WTC11 (cell line): ENCODE data around the gene RYR3. TPM values are rescaled to one million over a fixed set of nuclear protein-coding genes. Genes with fewer than 3 reads are reported as not detected.
A peak's percentile ranks its signal among the peaks of the same experiment; 100 is the strongest.

Experiments
- ATAC-seq: fragments of 200-7000 bp; cut with Tn5 transposase; 2 replicates; pipeline ENCODE4 v1.10.0; 2021; ENCODE audit warnings: mild to moderate bottlenecking, moderate library complexity
- CTCF ChIA-PET: fragments of 300-600 bp; sonication (Branson Sonifier 250); formaldehyde crosslinking; loops from one replicate; lab custom pipeline; 2021; ENCODE audit warnings: antibody characterized with exemption; lab: Charles Lee
- POLR2A ChIA-PET: fragments of 350-600 bp; sonication (Branson Sonifier 250); formaldehyde crosslinking; loops from one replicate; lab custom pipeline; 2021; ENCODE audit warnings: antibody characterized with exemption; lab: Charles Lee
- DNase-seq: peaks from one replicate; pipeline ENCODE4 v3.0.0; 2021; ENCODE audit warnings: low spot score
- H3K27ac Mint-ChIP-seq: 2 replicates; pipeline ENCODE4 v1.8.0; 2021; ENCODE audit warnings: mixed read lengths
- H3K27me3 Mint-ChIP-seq: 2 replicates; pipeline ENCODE4 v1.8.0; 2021; ENCODE audit warnings: low read depth, mild to moderate bottlenecking, moderate library complexity, mixed read lengths
- H3K36me3 Mint-ChIP-seq: 2 replicates; pipeline ENCODE4 v1.8.0; 2021; ENCODE audit warnings: mixed read lengths
- H3K4me1 Mint-ChIP-seq: 2 replicates; pipeline ENCODE4 v1.8.0; 2022; ENCODE audit warnings: mixed read lengths
- H3K4me3 Mint-ChIP-seq: 2 replicates; pipeline ENCODE4 v1.8.0; 2021; ENCODE audit warnings: mild to moderate bottlenecking, moderate library complexity, mixed read lengths
- H3K9me3 Mint-ChIP-seq: 2 replicates; pipeline ENCODE4 v1.8.0; 2021; ENCODE audit warnings: mixed read lengths
- AR ChIP-seq: fragments of 250-450 bp; sonication (Bioruptor Pico); IDR thresholded peaks from 2 replicates; pipeline ENCODE4 v1.9.0; 2021; ENCODE audit warnings: mild to moderate bottlenecking
- CREB1 ChIP-seq: sonication (generic); formaldehyde crosslinking; IDR thresholded peaks from 2 replicates; pipeline ENCODE4 v1.8.0; 2023; ENCODE audit warnings: mild to moderate bottlenecking, missing genetic modification reagents
- CTCF ChIP-seq: fragments of 200-600 bp; IDR thresholded peaks from 2 replicates; pipeline ENCODE4 v1.8.0; 2022; ENCODE audit warnings: antibody characterized with exemption
- ELF4 ChIP-seq: sonication (generic); formaldehyde crosslinking; IDR thresholded peaks from 2 replicates; pipeline ENCODE4 v1.8.1; 2022; ENCODE audit warnings: low read depth, mild to moderate bottlenecking, moderate library complexity, missing genetic modification reagents
- ERG ChIP-seq: fragments of 250-450 bp; sonication (Bioruptor Pico); IDR thresholded peaks from 2 replicates; pipeline ENCODE4 v1.8.0; 2021; ENCODE audit warnings: mild to moderate bottlenecking
- FOXP1 ChIP-seq: sonication (generic); formaldehyde crosslinking; IDR thresholded peaks from 2 replicates; pipeline ENCODE4 v1.8.0; 2022; ENCODE audit warnings: missing genetic modification reagents, mild to moderate bottlenecking, moderate library complexity, borderline replicate concordance
- IRF2 ChIP-seq: sonication (generic); formaldehyde crosslinking; IDR thresholded peaks from 2 replicates; pipeline ENCODE4 v1.8.0; 2022; ENCODE audit warnings: low read depth, missing genetic modification reagents, borderline replicate concordance
- MXD4 ChIP-seq: fragments of 250-450 bp; sonication (Bioruptor Pico); IDR thresholded peaks from 2 replicates; pipeline ENCODE4 v1.8.0; 2021; ENCODE audit warnings: mild to moderate bottlenecking, moderate library complexity, borderline replicate concordance
- NR2C2 ChIP-seq: sonication (generic); formaldehyde crosslinking; IDR thresholded peaks from 2 replicates; pipeline ENCODE4 v1.8.0; 2022; ENCODE audit warnings: mild to moderate bottlenecking, missing genetic modification reagents
- RORB ChIP-seq: fragments of 250-450 bp; sonication (Bioruptor Pico); IDR thresholded peaks from 2 replicates; pipeline ENCODE4 v1.9.0; 2021; ENCODE audit warnings: mild to moderate bottlenecking
- SMAD3 ChIP-seq: sonication (generic); formaldehyde crosslinking; IDR thresholded peaks from 2 replicates; pipeline ENCODE4 v1.8.0; 2022; ENCODE audit warnings: missing genetic modification reagents, mild to moderate bottlenecking, borderline replicate concordance
- STAT6 ChIP-seq: sonication (generic); formaldehyde crosslinking; conservative IDR thresholded peaks from 2 replicates; pipeline ENCODE4 v1.8.1; 2023; ENCODE audit warnings: mild to moderate bottlenecking, low read depth, missing genetic modification reagents, moderate library complexity
- TEAD4 ChIP-seq: sonication (generic); formaldehyde crosslinking; IDR thresholded peaks from 2 replicates; pipeline ENCODE4 v1.8.0; 2022; ENCODE audit warnings: mild to moderate bottlenecking, missing genetic modification reagents
- ZNF219 ChIP-seq: sonication (generic); formaldehyde crosslinking; IDR thresholded peaks from 2 replicates; pipeline ENCODE4 v1.8.0; 2023; ENCODE audit warnings: missing genetic modification reagents, mild to moderate bottlenecking, borderline replicate concordance
- ZNF263 ChIP-seq: sonication (generic); formaldehyde crosslinking; IDR thresholded peaks from 2 replicates; pipeline ENCODE4 v1.8.1; 2022; ENCODE audit warnings: low read depth, mild to moderate bottlenecking, moderate library complexity, missing genetic modification reagents
- ZNF416 ChIP-seq: fragments of 250-450 bp; sonication (Bioruptor Pico); IDR thresholded peaks from 2 replicates; pipeline ENCODE4 v1.9.0; 2021; ENCODE audit warnings: mild to moderate bottlenecking, inconsistent platforms
- ZNF425 ChIP-seq: fragments of 250-450 bp; sonication (Bioruptor Pico); conservative IDR thresholded peaks from 2 replicates; pipeline ENCODE4 v1.9.0; 2021; ENCODE audit warnings: mild to moderate bottlenecking
- total RNA-seq: library from RNA; stranded (reverse); gene quantifications from 3 replicates; pipeline ENCODE4 v1.2.3, GENCODE V29; 2021
- TF ChIP-seq, protein P1 (sequence below): sonication (generic); formaldehyde crosslinking; IDR thresholded peaks from 2 replicates; pipeline ENCODE4 v1.8.0; 2023; ENCODE audit warnings: mild to moderate bottlenecking, missing genetic modification reagents
- TF ChIP-seq, protein P2 (sequence below): fragments of 250-450 bp; sonication (Bioruptor Pico); IDR thresholded peaks from 2 replicates; pipeline ENCODE4 v1.9.0; 2021; ENCODE audit warnings: mild to moderate bottlenecking
- TF ChIP-seq, protein P3 (sequence below): sonication (generic); formaldehyde crosslinking; IDR thresholded peaks from 2 replicates; pipeline ENCODE4 v1.8.1; 2022; ENCODE audit warnings: missing genetic modification reagents, borderline replicate concordance

RYR3 gene
- total RNA-seq, 1 experiment from 2014 or later = 1.4 TPM

DNA sequence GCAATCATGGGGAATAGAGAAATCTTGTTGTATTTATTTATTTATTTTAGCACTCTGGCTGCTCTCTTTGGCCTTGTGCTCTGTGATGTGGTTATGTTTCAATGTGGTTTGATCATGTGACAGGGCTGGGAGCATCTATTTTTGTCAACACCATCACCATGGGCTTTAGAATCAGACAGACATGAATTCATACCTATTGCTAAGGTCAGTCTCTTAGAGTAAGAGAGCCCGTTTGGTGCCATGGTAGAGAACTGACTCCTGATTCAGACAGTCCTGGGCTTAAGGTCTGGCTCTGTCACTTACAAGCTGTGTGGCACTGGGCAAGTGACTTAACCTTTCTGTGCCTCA lies 157.0 kb downstream of the RYR3 start:
- CTCF ChIA-PET = no interaction called here
- Mint-ChIP-seq H3K36me3 (no peaks in the 10 kb centered on the region), H3K27me3 (peaks cover 13% of the 10 kb centered on the region), H3K4me1 (0 out of 2 replicates have a peak, but pooled peaks cover 3% of the 10 kb centered on the region), H3K4me3 (no peak overlapping the region), H3K9me3 (no peaks in the 10 kb centered on the region), H3K27ac (no peak overlapping the region)
- POLR2A ChIA-PET = no interaction called here
- ATAC-seq (no peak), DNase-seq (no peak)
- TF ChIP-seq ZNF219 (no peak), IRF2 (no peak), ELF4 (no peak), RORB (no peak), ZNF416 (CRISPR knock-in tag) (no peak)

- H3K27me3 Mint-ChIP-seq = peaks cover 18% of the 10 kb centered on the region
- H3K27ac Mint-ChIP-seq = no peak overlapping the region
- CTCF ChIA-PET = interaction anchor here (0.5 kb wide), 1 partner anchor 332 kb away, joined by 3 read pairs; no protein-coding TSS in a partner anchor
- H3K9me3 Mint-ChIP-seq = no peaks in the 10 kb centered on the region
- no peaks in the 10 kb centered on the region for H3K36me3 Mint-ChIP-seq
- ATAC-seq (peak; percentile 90), DNase-seq (no peak)
- POLR2A ChIA-PET = no interaction called here
- 0 out of 2 replicates have a peak, but pooled peaks cover 3% of the 10 kb centered on the region for H3K4me1 Mint-ChIP-seq
- H3K4me3 Mint-ChIP-seq = no peak overlapping the region
- TF ChIP-seq STAT6 (CRISPR knock-in tag) (no peak), FOXP1 (CRISPR knock-in tag) (no peak), ZNF263 (CRISPR knock-in tag) (no peak), ZNF425 (no peak), AR (CRISPR knock-in tag) (no peak), IRF2 (no peak), CTCF (no peak), NR2C2 (CRISPR knock-in tag) (no peak), SMAD3 (CRISPR knock-in tag) (no peak), TEAD4 (CRISPR knock-in tag) (no peak), CREB1 (no peak), ERG (CRISPR knock-in tag) (no peak), MXD4 (CRISPR knock-in tag) (no peak)
- TF ChIP-seq, protein P1, sequence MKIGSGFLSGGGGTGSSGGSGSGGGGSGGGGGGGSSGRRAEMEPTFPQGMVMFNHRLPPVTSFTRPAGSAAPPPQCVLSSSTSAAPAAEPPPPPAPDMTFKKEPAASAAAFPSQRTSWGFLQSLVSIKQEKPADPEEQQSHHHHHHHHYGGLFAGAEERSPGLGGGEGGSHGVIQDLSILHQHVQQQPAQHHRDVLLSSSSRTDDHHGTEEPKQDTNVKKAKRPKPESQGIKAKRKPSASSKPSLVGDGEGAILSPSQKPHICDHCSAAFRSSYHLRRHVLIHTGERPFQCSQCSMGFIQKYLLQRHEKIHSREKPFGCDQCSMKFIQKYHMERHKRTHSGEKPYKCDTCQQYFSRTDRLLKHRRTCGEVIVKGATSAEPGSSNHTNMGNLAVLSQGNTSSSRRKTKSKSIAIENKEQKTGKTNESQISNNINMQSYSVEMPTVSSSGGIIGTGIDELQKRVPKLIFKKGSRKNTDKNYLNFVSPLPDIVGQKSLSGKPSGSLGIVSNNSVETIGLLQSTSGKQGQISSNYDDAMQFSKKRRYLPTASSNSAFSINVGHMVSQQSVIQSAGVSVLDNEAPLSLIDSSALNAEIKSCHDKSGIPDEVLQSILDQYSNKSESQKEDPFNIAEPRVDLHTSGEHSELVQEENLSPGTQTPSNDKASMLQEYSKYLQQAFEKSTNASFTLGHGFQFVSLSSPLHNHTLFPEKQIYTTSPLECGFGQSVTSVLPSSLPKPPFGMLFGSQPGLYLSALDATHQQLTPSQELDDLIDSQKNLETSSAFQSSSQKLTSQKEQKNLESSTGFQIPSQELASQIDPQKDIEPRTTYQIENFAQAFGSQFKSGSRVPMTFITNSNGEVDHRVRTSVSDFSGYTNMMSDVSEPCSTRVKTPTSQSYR (CRISPR knock-in tag) = no peak
- TF ChIP-seq, protein P2, sequence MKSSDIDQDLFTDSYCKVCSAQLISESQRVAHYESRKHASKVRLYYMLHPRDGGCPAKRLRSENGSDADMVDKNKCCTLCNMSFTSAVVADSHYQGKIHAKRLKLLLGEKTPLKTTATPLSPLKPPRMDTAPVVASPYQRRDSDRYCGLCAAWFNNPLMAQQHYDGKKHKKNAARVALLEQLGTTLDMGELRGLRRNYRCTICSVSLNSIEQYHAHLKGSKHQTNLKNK (CRISPR knock-in tag) = no peak
- TF ChIP-seq, protein P3, sequence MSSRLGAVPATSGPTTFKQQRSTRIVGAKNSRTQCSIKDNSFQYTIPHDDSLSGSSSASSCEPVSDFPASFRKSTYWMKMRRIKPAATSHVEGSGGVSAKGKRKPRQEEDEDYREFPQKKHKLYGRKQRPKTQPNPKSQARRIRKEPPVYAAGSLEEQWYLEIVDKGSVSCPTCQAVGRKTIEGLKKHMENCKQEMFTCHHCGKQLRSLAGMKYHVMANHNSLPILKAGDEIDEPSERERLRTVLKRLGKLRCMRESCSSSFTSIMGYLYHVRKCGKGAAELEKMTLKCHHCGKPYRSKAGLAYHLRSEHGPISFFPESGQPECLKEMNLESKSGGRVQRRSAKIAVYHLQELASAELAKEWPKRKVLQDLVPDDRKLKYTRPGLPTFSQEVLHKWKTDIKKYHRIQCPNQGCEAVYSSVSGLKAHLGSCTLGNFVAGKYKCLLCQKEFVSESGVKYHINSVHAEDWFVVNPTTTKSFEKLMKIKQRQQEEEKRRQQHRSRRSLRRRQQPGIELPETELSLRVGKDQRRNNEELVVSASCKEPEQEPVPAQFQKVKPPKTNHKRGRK (CRISPR knock-in tag) = no peak
Observed at GRCh38 chr15:33468740-33469139, 158.0 kb downstream of the RYR3 start.
